Upper lobe of left lung (tissue), 4 donors: ENCODE measurements around the gene B3GLCT.

Experiments
- POLR2A ChIP-seq, 4 donors: fragments of 450-650 bp; IDR thresholded peaks; one replicate each; pipeline ENCODE4 v1.5.1; 2016 to 2017; ENCODE audit warnings: antibody characterized with exemption in 4 of 4, mild to moderate bottlenecking in 2 of 4
- TF ChIP-seq, protein P1 (sequence below), 6 experiments: fragments of 450-650 bp in 4 of 6; fragments of 200-600 bp in 2 of 6; sonication (generic) in 2 of 6; IDR thresholded peaks; one replicate each; pipeline ENCODE4 v1.5.1; 2016 to 2019; ENCODE audit warnings: antibody characterized with exemption in 6 of 6

DNA sequence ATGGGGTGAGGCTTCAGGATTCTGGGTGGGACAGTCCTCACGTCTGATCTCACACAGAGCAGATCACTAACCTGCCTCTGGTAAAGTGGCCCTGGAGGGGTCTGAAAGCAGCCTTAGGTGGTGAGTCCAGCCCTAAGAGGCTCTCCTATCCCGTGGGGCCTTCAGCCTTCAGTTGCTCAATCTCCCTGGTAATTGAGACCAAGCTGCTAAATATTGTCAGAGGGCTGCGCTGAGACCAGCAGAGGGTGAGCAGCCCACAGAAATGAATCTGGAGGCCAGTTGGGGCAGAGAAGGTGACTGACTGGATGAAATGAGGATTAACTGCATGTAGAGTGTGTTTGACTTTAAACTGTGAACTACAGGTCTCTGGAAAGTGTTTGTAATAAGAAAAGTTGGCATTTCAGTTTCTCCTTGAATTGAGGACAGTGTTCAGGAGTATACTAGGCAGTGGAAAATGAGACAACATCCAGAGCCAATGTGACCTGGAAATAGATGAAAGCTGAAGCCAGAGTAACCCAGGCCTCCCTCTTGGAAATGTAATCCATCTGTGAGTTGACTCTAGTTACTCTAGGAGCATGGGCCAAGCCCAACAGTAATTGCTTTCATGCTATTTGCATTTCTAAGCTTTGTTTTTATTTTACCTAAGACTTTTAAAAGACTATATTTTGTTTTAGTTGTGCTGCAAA, 23.8 kb upstream of the B3GLCT start:
- TF ChIP-seq, protein P1, sequence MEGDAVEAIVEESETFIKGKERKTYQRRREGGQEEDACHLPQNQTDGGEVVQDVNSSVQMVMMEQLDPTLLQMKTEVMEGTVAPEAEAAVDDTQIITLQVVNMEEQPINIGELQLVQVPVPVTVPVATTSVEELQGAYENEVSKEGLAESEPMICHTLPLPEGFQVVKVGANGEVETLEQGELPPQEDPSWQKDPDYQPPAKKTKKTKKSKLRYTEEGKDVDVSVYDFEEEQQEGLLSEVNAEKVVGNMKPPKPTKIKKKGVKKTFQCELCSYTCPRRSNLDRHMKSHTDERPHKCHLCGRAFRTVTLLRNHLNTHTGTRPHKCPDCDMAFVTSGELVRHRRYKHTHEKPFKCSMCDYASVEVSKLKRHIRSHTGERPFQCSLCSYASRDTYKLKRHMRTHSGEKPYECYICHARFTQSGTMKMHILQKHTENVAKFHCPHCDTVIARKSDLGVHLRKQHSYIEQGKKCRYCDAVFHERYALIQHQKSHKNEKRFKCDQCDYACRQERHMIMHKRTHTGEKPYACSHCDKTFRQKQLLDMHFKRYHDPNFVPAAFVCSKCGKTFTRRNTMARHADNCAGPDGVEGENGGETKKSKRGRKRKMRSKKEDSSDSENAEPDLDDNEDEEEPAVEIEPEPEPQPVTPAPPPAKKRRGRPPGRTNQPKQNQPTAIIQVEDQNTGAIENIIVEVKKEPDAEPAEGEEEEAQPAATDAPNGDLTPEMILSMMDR (IDR thresholded peaks at IDR 0.05): no peak
- no peak for TF ChIP-seq POLR2A (IDR thresholded peaks at IDR 0.05)
